NB4 (cell line): Measurements from ENCODE around the gene ZFYVE28.

ENCODE experiments used
- DNase-seq: peaks from one replicate; pipeline ENCODE4 v3.0.0; 2010; ENCODE audit warnings: low read depth
- H3K4me3 ChIP-seq: one replicate; pipeline ENCODE4 v1.5.1; 2011; ENCODE audit warnings: mild to moderate bottlenecking, low read depth, low read length, moderate library complexity
- CTCF ChIP-seq: IDR thresholded peaks from one replicate; pipeline ENCODE4 v1.5.1; 2012; ENCODE audit warnings: low read depth, low read length
- MAX ChIP-seq: IDR thresholded peaks from 2 replicates; pipeline ENCODE4 v1.6.1; 2011; ENCODE audit warnings: low read depth, low read length
- MYC ChIP-seq: IDR thresholded peaks from 2 replicates; pipeline ENCODE4 v1.6.1; 2011; ENCODE audit warnings: low read depth, low read length
- POLR2A ChIP-seq: IDR thresholded peaks from 2 replicates; pipeline ENCODE4 v1.6.1; 2011; ENCODE audit warnings: mild to moderate bottlenecking; ENCODE audit not compliant: insufficient read length; ENCODE audit errors: extremely low read depth

Gene ZFYVE28

GRCh38 chr4:2413821-2414610 lies 4.4 kb downstream of the ZFYVE28 start:
- TF ChIP-seq MAX, result no peak
- TF ChIP-seq CTCF, result no peak
- no peak for TF ChIP-seq MYC
- TF ChIP-seq POLR2A, result no peak
- H3K4me3 ChIP-seq, result peak overlapping the region; percentile 46

GRCh38 chr4:2412885-2413716 lies 5.3 kb downstream of the ZFYVE28 start:
- peak overlapping the region; percentile 46 for H3K4me3 ChIP-seq
- TF ChIP-seq POLR2A, result peak; percentile 23
- peak; percentile 99 for TF ChIP-seq MYC
- peak; percentile 97 for TF ChIP-seq MAX
- peak; percentile 57 for TF ChIP-seq CTCF
- DNase-seq, result peak; percentile 100

More at GRCh38 chr4:2413821-2414610, 4.4 kb downstream of the ZFYVE28 start:
- peak; percentile 31 for DNase-seq

GRCh38 chr4:2412534-2412884 lies 5.9 kb downstream of the ZFYVE28 start:
- peak overlapping the region; percentile 43 for H3K4me3 ChIP-seq
- no peak for DNase-seq
- TF ChIP-seq MAX (no peak), CTCF (no peak), MYC (no peak), POLR2A (no peak)

GRCh38 chr4:2411786-2412510 lies 6.5 kb downstream of the ZFYVE28 start:
- TF ChIP-seq MAX, result 0 out of 2 replicates have a peak, but pooled peaks have one; percentile 9
- no peak for TF ChIP-seq CTCF
- no peak for DNase-seq
- peak overlapping the region; percentile 43 for H3K4me3 ChIP-seq

- no peak overlapping the region for H3K4me3 ChIP-seq
- no peak for TF ChIP-seq POLR2A
- TF ChIP-seq MAX, result no peak
- TF ChIP-seq MYC, result no peak
- TF ChIP-seq CTCF, result no peak
- DNase-seq, result no peak
Observed at GRCh38 chr4:2409381-2409783, 9.1 kb downstream of the ZFYVE28 start.
